HG02943 (cell line): ENCODE measurements around the gene APOLD1.
A peak's percentile ranks its signal among the peaks of the same experiment; 100 is the strongest.
"Not testable (repeated sequence)": the region's sequence is repeated elsewhere in the genome, so short reads cannot be mapped to it uniquely, and the experiment has no call there.

Experiments
- ATAC-seq: cut with Tn5 transposase; IDR thresholded peaks from one replicate; pipeline ENCODE4 v1.9.1; 2021; ENCODE audit warnings: mild to moderate bottlenecking, low read depth, moderate library complexity; ENCODE audit not compliant: unreplicated experiment

APOLD1 gene

GRCh38 chr12:12784911-12785814, at the start of gene APOLD1:
TSS of gene APOLD1 (plus strand) at chr12:12785659. CDS start at chr12:12785692, 33 bp downstream.
- ATAC-seq = no peak

DNA sequence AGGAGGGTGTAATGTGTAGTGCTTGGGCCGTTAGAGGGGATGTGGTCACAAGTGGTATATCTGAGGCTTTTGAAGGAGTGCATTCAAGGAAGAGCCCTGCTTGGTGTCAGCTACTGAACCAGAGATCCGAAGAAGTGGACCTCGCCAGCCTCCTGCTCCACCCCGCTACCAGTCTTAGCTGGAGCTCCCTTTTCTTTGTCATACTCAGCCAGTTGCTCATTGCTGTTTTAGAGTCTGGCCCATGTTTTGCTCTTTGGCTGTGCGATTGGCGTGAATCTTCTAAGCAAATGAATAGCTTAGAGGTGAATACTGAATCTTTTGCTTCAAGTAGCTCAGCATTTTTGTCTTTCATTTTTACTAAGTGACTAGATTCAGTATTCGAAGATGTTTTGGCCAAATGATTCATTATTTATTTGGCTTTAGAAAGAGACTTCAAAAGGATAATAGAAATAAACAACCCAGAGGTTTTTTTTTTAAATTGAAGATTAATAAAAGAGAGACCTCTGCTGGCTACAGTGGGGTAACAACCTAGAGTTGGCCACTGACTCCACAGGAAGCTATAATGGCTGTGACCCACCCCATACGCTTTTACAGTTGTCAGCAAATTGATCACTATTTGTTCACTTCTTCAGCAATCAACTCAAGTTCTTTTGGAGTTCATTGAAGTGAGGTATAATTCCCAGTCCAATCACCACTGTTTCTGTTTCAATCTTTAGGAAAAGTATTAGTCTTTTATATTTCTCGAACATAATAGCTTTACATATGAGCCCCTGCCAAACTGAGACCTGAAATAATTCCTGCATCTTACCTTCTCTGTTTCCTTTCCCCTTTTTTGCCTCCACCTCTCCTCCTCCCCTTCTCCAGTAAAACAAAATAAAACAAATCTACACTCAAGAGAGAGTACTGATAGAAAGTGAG, 48.4 kb upstream of the APOLD1 start:
- peak; percentile 79 for ATAC-seq

DNA sequence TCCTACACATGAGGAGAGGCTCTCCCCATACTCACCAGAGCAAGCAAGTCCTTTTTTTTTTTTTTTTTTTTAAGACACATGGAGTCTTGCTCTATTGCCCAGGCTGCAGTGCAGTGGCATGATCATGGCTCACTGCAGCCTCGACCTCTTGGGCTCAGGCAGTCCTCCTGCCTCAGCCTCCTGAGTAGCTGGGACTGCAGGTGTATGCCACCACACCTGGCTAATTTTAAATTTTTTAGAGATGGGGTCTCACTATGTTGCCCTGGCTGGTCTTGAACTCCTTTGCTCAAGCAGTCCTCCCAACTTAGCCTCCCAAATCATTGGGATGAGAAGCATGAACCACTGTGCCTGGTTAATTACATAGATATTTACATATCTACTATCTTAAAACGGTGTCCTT, 47.3 kb upstream of the APOLD1 start:
- not testable (repeated sequence) for ATAC-seq

DNA sequence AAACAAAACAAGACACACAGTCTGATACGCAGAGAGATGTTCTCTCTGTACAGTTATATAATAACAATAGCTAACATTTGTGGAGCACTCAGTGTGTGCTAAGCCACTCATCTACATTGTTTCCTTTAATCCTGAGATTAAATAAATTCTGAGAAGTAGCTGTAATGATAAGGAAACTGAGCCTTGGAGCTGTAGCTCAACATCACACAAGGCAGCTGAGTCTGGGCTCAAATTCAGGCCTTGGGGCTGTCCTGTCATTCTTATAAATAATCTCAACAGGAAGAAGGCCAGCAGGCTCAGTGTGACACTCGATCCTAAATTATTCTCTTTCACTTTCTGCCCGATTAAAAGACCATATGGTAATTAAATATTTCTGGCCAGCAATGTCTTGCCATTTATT, 43.8 kb upstream of the APOLD1 start:
- ATAC-seq = no peak

GRCh38 chr12:12744546-12745305, 40.7 kb upstream of the APOLD1 start:
- ATAC-seq = no peak

GRCh38 chr12:12745576-12746211, 39.8 kb upstream of the APOLD1 start:
- ATAC-seq = no peak

DNA sequence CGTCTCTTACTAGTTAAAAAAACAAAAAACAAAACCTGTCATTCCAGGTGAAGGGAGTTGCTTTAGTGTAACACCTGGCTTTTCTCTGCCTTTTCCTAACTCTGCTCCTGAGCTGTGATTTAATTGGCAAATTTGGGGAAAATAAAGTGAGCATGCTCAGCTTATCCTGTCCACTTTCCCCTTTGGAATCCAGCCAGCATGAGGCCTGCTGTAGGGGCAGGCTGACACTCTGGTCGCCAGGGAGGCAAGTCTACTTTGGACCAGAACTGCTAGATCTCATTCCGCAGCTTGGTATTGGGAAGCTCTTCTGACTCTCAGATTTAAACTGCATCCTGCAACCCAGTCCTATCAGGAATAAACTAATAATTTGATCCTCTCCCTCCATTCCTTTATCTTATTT, 38.2 kb upstream of the APOLD1 start:
- no peak for ATAC-seq

DNA sequence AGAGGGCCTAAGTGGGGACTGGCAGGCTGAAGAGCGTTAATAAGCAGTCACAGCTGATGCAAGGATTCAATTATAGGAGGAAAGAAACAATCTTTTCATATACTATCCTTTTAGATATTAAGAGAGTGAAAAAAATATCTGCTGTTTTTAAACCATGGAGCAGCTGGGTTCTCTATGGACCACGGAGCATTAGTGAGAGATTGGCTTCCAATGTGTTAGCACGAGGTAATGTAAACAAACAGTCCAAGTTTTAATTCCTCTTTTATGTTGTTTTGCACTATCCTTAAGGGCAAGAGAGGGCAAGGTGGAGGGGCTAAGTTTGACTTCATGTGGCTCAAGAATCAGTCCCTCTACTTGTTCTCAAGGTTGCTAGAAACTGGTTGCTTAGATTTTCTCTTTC, 37.4 kb upstream of the APOLD1 start:
- no peak for ATAC-seq

DNA sequence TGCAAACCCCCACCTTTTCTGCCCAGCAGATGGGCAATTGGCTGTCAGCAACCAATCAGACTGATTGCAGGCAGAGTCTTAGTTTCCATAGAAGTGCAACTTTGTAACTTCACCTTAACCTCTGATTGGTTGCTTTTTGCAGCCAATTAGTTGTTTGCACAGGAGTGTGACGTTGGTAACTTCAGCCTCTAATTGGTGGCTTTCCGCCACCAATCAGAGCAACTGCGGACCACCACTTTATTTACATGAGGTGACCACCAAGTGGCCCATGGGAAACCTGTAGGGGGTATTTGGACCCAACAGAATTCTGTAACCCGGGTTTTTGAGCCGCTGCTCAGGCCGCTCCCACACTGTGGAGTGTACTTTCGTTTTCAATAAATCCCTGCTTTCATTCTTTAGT, 36.0 kb upstream of the APOLD1 start:
- ATAC-seq = no peak

DNA sequence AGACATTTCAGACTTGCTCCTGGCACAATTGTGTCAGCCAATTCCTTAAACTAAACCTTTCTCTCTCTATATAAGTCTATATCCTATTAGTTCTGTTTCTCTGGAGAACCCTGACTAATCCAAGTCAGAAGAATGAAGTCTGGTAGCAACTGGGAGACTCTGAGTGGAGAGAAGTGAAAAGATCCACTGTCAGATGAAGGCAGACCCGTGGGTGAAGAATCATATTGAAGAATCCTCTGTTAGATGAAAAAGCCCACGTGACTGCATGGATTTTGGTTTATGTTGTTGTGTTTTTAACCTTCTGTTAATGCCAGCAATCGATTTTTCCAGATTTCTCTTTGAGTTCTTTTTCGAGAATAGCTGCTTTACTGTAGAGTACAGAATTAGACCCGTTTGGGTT, 29.5 kb upstream of the APOLD1 start:
- no peak for ATAC-seq

DNA sequence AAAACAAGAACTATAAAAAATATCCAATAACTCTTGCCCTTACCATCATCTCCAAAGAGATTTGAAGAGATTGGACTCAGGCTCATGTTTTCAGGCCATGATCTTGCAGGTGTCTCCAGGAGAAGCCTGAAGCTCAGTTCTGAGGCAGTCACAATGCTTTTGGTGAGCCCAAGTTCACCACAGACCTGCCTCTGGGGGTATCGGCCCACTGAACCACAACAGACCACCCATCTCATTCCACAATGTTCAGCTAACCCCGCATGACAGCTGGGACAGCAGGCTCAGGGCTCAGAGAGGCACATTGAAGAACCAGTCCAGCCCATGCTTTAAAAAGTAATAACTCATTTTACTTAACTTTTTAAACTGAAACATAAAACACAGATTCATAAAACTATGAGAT, 28.3 kb upstream of the APOLD1 start:
- ATAC-seq = no peak

DNA sequence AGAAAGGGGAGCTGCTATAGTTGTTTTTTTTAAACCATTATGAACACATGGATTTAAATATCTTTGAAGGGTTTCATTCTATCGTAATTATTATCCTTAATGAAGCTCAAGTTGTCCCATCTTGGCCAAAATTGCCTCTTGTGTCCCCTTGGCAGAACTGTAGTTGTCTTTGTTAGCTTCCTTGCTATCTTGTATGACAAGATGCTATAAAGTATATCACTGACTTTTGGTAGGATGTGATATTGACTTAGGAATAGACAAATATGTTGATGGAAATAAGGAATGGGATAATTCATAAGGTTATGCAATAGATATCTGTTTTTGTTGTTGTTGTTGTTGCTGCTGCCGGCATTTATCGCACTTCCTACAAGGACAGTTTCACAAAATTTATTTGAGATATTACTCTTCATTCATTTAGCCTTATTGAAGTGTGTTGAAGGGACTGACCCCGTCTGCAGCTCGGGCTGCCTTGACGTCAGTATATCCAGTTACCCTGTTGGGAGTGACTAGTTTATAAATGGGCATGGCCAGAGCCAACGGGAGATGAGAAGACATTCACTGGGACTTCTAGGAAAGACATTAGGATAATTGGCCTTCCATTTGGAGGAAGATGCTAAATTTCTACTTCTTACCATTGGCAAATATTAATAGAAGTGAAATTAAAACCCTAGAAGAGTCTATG, 26.1 kb upstream of the APOLD1 start:
- ATAC-seq = no peak

- no peak for ATAC-seq
Measured at GRCh38 chr12:12764824-12765223, 20.6 kb upstream of the APOLD1 start.

DNA sequence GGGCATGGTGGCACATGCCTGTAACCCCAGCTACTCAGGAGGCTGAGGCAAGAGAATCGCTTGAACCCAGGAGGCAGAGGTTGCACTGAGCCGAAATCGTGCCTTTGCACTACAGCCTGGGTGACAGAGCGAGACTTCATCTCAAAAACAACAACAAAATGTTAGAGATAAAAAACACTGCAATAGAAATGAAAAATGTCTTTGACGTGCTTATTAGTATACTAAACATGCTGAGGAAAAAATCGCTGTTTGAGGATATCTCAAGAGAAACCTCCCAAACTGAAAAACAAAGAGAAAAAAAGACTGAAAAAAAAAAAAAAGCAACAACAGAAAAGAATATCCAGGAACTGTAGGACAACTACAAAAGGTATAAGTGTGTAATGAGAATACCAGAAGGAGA, 15.2 kb upstream of the APOLD1 start:
- ATAC-seq = no peak

- ATAC-seq = no peak
Measured at GRCh38 chr12:12774791-12775190, 10.7 kb upstream of the APOLD1 start.

GRCh38 chr12:12776261-12776660, 9.2 kb upstream of the APOLD1 start:
- no peak for ATAC-seq

DNA sequence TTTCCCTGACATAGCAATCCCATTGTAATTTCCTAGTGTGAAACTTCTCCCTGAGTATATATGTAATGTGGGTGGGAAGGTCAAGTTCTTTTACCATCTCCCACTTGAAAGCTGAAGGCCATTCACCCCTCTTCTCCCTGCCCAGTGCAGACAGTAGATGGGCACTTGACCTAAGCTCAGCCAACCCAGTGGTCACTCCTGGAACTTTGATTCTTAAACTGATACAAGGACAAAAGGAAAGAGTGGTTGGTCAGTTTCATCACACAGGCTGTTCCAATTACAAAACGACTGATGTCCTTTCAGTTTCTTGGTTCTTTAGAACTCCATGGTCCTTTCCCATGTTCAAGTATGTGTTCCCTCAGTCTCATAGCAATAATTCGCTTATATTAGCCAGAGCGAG, 8.4 kb upstream of the APOLD1 start:
- ATAC-seq = no peak

- no peak for ATAC-seq
Measured at GRCh38 chr12:12779007-12779406, 6.5 kb upstream of the APOLD1 start.

DNA sequence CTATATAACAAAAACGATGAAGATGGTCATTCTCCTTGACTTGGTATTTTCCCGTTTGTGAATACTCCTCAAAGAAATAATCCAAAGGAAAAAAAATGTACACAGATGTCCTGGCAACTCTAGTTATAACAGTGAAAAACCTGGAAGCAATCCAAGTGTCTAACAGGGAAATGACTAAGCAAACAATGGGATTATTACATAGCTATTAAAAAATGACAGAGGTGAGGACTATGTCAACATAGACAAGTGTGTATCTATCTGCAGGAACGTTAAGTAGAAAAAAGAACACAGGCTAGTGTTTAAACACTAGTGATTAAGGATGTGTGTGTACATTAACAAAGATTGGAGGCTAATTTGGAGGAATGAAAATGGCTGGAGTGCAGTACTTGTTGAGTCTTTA, 5.9 kb upstream of the APOLD1 start:
- no peak for ATAC-seq

DNA sequence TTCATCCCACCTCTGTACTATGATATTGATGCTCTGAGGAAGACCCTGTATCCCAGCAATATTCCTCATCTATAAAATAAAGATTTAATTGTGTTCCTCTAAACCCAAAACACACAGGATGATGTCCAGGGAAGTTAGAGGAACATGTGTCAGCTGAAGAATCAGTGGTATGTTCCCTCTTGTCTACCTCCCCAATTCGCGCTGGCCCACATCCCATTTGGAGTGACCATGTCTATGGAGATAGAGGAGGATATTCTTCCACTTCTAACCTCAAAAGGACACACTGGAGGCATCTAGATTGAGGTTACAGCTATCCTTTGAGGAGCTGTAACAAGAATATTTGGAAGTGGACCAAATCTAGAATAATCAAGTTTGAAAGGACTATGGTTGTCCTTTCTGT, 1.3 kb upstream of the APOLD1 start:
- ATAC-seq = no peak
